GM18526 (cell line): ENCODE measurements around the gene RORB.

Experiments
- POLR2A ChIP-seq: IDR thresholded peaks from 3 replicates; pipeline ENCODE4 v1.6.1; 2011; ENCODE audit not compliant: insufficient read length; ENCODE audit errors: extremely low read depth

RORB gene

GRCh38 chr9:74630228-74630627, 133.1 kb downstream of the RORB start:
- TF ChIP-seq POLR2A = no peak

- no peak for TF ChIP-seq POLR2A
These were observed 142.0 kb downstream of the RORB start for GRCh38 chr9:74639112-74639511.

GRCh38 chr9:74642376-74642775, 145.2 kb downstream of the RORB start:
- no peak for TF ChIP-seq POLR2A

- TF ChIP-seq POLR2A = no peak
These were observed 146.3 kb downstream of the RORB start for GRCh38 chr9:74643303-74643923.

GRCh38 chr9:74644023-74644422, 146.9 kb downstream of the RORB start:
- no peak for TF ChIP-seq POLR2A

GRCh38 chr9:74645007-74645639, 148.0 kb downstream of the RORB start:
- no peak for TF ChIP-seq POLR2A

GRCh38 chr9:74653410-74654080, 156.4 kb downstream of the RORB start:
- no peak for TF ChIP-seq POLR2A

GRCh38 chr9:74662674-74663073, 165.5 kb downstream of the RORB start:
- no peak for TF ChIP-seq POLR2A

- TF ChIP-seq POLR2A = no peak
These were observed 166.3 kb downstream of the RORB start for GRCh38 chr9:74663439-74663838.

- no peak for TF ChIP-seq POLR2A
These were observed 169.6 kb downstream of the RORB start for GRCh38 chr9:74666625-74667316.

GRCh38 chr9:74672237-74672636, 175.1 kb downstream of the RORB start:
- no peak for TF ChIP-seq POLR2A

GRCh38 chr9:74674077-74674476, 176.9 kb downstream of the RORB start:
- no peak for TF ChIP-seq POLR2A

- no peak for TF ChIP-seq POLR2A
These were observed 184.8 kb downstream of the RORB start for GRCh38 chr9:74681906-74682305.

GRCh38 chr9:74683322-74683721, 186.2 kb downstream of the RORB start:
- TF ChIP-seq POLR2A = no peak

- no peak for TF ChIP-seq POLR2A
These were observed 193.9 kb downstream of the RORB start for GRCh38 chr9:74691058-74691457.

- no peak for TF ChIP-seq POLR2A
These were observed 199.4 kb downstream of the RORB start for GRCh38 chr9:74696520-74696919.
